Measurements from ENCODE around the gene IRF4. TPM values are rescaled to one million over a fixed set of nuclear protein-coding genes. Genes with fewer than 3 reads are reported as not detected.

Gene IRF4
- total and polyA plus RNA-seq, 2 experiments from 2014 or later = 1.3 to 1.9 TPM

- TF ChIP-seq ZNF462 (CRISPR knock-in tag; IDR thresholded peaks at IDR 0.05) (no peak), ETS1 (IDR thresholded peaks at IDR 0.05) (no peak), ZNF331 (CRISPR knock-in tag; IDR thresholded peaks at IDR 0.05; ENCODE audit: low read depth) (no peak), JUNB (IDR thresholded peaks at IDR 0.05; ENCODE audit: unreplicated experiment) (no peak), ZNF114 (CRISPR knock-in tag; IDR thresholded peaks at IDR 0.05) (no peak)
These were observed 46.7 kb upstream of the IRF4 start (continued) for GRCh38 chr6:344816-345340.

- Histone ChIP-seq H3K4me3 (no peak overlapping the region), H3F3A (replicated peaks; ENCODE audit: low read depth) (no peaks in the 10 kb centered on the region), H2AFZ (no peak overlapping the region), H3K27ac (ENCODE audit: low read depth) (no peak overlapping the region), H4K20me1 (replicated peaks; ENCODE audit: insufficient read depth) (peaks cover 7% of the 10 kb centered on the region), H3K79me2 (replicated peaks; ENCODE audit: insufficient read depth) (no peaks in the 10 kb centered on the region), H3K4me1 (ENCODE audit: insufficient read depth) (no peaks in the 10 kb centered on the region), H3K4me2 (no peak overlapping the region), H3K27me3 (ENCODE audit: insufficient read depth) (no peaks in the 10 kb centered on the region), H3K9me2 (ENCODE audit: insufficient read depth) (no peaks in the 10 kb centered on the region), H3K36me3 (ENCODE audit: insufficient read depth) (peaks cover 4% of the 10 kb centered on the region)
- Mint-ChIP-seq H3K4me1 (no peaks in the 10 kb centered on the region), H3K27me3 (ENCODE audit: insufficient read depth, low read depth, poor library complexity) (peaks cover under 1% of the 10 kb centered on the region), H3K4me3 (no peak overlapping the region), H3K36me3 (ENCODE audit: low read depth) (peaks cover 42% of the 10 kb centered on the region), H3K9me3 (peaks cover 98% of the 10 kb centered on the region), H3K27ac (no peak overlapping the region)
- DNase-seq (ENCODE audit: low spot score) (no peak), ATAC-seq (no peak)
- TF ChIP-seq NANOG (IDR thresholded peaks at IDR 0.05; ENCODE audit: borderline replicate concordance) (no peak), EZH2phosphoT487 (IDR thresholded peaks at IDR 0.05; ENCODE audit: unreplicated experiment) (no peak), ZNF462 (CRISPR knock-in tag; IDR thresholded peaks at IDR 0.05) (no peak), EZH2 (IDR thresholded peaks at IDR 0.05; ENCODE audit: low read depth, unreplicated experiment) (no peak)
These were observed 45.7 kb upstream of the IRF4 start for GRCh38 chr6:345747-346385.

Measured in GM23338 (cell line).